ENCODE results near the gene ILDR1.
"Not testable (repeated sequence)": the region's sequence is repeated elsewhere in the genome, so short reads cannot be mapped to it uniquely, and the experiment has no call there.

GRCh38 chr3:122047773-122048172 is 25.7 kb upstream of the ILDR1 start:
- TF ChIP-seq, protein P1, sequence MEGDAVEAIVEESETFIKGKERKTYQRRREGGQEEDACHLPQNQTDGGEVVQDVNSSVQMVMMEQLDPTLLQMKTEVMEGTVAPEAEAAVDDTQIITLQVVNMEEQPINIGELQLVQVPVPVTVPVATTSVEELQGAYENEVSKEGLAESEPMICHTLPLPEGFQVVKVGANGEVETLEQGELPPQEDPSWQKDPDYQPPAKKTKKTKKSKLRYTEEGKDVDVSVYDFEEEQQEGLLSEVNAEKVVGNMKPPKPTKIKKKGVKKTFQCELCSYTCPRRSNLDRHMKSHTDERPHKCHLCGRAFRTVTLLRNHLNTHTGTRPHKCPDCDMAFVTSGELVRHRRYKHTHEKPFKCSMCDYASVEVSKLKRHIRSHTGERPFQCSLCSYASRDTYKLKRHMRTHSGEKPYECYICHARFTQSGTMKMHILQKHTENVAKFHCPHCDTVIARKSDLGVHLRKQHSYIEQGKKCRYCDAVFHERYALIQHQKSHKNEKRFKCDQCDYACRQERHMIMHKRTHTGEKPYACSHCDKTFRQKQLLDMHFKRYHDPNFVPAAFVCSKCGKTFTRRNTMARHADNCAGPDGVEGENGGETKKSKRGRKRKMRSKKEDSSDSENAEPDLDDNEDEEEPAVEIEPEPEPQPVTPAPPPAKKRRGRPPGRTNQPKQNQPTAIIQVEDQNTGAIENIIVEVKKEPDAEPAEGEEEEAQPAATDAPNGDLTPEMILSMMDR (IDR thresholded peaks at IDR 0.05; ENCODE audit: low read depth, low read length, poor library complexity, severe bottlenecking), result not testable (repeated sequence)
- not testable (repeated sequence) for TF ChIP-seq EZH2phosphoT487 (IDR thresholded peaks at IDR 0.05; ENCODE audit: borderline replicate concordance, low read length)

Measured in DOHH2 (cell line).